A549 (cell line): ENCODE measurements around the gene TBC1D21.

Experiments
- RCOR1 ChIP-seq: fragments of 150-350 bp; IDR thresholded peaks from 2 replicates; pipeline ENCODE4 v1.6.1; 2014; ENCODE audit warnings: antibody characterized with exemption, low read length, low read depth
- TF ChIP-seq, protein P1 (sequence below): fragments of >200 bp; sonication (Bioruptor Twin); formaldehyde crosslinking; IDR thresholded peaks from 3 replicates; pipeline ENCODE4 v1.5.1; 2016

DNA sequence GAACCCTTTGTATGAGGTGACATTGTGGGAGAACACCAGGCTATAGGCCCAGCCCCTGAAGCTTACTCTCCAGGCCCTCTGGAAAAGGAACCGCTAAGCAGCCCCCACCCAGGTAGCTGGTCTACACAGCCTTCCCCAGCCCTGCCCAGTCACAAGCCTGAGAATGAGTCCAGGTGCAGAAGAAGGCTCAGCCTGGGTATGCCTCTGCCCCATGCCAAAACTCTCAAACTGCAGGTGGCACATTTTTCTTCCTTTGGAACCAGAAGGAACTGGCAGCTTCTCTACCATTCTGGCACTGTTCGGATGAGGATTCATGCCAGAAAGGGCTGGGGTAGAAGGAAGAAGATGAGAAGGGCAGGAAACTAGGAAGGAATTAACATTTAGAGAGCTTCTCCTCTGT lies 23.7 kb upstream of the TBC1D21 start:
- TF ChIP-seq, protein P1, sequence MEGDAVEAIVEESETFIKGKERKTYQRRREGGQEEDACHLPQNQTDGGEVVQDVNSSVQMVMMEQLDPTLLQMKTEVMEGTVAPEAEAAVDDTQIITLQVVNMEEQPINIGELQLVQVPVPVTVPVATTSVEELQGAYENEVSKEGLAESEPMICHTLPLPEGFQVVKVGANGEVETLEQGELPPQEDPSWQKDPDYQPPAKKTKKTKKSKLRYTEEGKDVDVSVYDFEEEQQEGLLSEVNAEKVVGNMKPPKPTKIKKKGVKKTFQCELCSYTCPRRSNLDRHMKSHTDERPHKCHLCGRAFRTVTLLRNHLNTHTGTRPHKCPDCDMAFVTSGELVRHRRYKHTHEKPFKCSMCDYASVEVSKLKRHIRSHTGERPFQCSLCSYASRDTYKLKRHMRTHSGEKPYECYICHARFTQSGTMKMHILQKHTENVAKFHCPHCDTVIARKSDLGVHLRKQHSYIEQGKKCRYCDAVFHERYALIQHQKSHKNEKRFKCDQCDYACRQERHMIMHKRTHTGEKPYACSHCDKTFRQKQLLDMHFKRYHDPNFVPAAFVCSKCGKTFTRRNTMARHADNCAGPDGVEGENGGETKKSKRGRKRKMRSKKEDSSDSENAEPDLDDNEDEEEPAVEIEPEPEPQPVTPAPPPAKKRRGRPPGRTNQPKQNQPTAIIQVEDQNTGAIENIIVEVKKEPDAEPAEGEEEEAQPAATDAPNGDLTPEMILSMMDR = no peak
- TF ChIP-seq RCOR1 = no peak
